CD4-positive, alpha-beta T cell treated with Interleukin-12 subunit alpha and Interleukin-12 subunit beta, for 1 hour (primary cell): ENCODE measurements around the gene WDR7.

Experiments
- DNase-seq: peaks from one replicate; pipeline ENCODE4 v3.0.0-alpha.2; 2020

The WDR7 gene

DNA sequence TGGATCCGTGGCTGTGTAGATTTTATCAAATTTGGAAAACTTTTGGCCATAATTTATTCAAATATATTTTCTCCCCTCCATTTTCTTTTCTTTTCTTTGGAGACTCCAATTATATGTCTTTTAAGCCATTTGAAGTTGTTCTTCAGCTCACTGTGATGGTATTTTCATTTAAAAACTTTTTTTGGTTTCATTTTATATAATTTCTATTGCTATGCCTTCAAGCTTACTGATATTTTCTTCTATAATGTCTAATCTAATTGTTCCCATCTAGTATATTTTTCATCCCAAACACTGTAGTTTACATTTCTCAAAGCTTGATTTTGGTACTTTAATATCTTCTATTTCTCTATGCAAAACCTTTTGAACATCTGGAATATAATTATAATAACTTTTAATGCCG is 72.5 kb downstream of the WDR7 start:
- DNase-seq: no peak

DNA sequence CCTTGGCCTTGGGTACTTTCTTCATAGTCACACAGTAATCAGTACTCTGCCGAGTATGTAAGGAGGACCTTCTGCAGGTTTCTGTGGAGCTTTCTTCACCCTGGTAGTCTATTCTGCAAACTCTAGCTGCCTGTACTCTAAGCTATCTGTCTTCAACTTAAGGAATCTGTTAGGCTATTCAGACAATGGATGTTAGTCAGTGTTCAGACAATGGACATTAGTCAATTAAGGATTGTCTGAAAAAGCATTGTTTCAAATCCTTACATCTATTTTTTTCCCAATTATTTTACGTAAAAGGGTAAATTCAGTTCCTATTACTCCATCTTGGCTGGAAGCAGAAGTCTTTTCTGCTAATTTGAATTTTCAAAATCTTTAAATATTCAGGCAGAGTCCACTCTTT is 75.7 kb downstream of the WDR7 start:
- DNase-seq: no peak

DNA sequence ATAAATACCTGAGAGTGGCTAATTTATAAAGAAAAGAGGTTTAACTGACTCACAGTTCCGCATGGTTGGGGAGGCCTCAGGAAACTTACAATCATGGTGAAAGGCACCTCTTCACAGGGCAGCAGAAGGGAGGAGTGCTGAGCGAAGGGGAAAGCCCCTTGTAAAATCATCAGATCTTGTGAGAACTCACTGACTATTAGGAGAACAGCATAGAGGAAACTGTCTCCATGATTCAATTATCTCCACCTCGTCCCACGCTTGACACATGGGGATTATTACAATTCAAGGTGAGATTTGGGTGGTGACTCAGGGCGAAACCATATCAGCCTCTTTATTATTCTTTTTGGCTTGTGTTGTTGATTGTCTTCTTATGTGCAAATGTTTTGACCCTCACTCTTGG is 76.2 kb downstream of the WDR7 start:
- no peak for DNase-seq

DNA sequence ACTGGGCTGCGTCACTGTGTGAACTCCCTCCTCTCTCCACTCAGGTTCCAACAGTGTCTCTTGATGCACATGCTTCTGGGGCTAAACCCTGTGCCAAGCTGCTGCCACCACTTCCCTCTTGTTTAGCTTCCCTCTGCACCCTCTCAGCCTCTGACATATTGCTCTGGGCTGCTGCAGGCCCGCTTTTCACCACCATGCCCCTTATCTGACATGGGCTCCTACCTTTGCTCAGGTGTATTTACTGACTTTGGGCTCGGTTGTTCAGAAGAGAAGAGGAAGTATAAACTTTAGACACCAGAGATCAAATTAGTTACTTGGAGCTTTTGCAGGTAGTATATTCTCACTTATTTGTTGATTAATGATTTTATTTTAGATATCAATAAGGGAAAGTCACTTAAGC is 77.6 kb downstream of the WDR7 start:
- no peak for DNase-seq

DNA sequence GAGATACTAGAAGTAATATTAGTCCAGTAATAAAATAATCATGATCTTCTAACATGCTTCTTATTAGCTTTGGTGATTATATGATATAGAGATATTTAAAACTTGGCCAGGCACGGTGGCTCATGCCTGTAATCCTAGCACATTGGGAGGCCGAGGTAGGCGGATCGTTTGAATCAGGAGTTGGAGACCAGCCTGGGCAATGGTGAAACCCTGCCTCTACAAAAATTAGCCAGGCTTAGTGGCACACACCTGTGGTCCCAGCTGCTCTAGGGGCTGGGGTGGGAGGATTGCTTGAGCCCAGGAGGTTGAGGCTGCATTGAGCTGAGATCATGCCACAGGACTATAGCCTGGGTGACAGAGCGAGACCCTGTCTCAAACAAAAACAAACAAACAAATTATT is 87.0 kb downstream of the WDR7 start:
- no peak for DNase-seq

DNA sequence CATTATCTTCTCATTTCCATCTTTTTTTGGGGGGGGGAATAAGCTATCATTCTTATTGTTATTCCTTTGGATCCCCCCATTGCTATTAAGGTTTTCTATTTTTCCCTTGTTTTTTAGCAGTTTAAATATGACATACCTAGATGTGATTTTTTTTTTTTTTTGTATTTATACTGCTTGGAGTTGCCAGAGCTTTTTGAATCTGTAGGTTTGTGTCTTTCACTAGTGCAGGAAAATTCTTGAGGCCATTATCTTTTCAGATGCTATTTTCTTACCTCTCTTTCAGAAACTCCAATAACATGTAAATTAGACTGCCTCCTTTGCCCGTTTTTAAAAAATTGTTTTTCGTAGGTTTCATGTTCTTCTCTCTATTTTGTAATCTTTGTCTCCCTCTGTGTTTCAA is 88.6 kb downstream of the WDR7 start:
- no peak for DNase-seq

DNA sequence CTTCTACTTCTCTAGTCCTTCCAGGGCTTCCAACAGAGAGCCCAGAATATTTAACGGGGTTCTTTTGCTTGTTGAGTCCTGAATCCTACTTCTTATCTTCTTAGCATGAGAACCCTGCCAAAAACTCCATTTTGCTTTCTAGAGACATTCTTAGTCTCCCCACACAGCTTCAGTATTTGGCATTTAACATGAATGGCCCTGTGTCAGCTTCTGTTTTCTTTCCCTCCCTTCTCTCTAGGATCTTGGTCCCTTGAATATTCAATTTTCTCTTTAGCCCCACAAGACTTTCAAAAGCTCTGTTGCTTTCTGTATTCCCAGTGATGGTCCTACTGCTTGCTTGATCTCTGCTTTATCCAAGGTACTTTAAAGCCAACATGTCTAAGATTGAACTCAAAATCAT is 89.5 kb downstream of the WDR7 start:
- no peak for DNase-seq

DNA sequence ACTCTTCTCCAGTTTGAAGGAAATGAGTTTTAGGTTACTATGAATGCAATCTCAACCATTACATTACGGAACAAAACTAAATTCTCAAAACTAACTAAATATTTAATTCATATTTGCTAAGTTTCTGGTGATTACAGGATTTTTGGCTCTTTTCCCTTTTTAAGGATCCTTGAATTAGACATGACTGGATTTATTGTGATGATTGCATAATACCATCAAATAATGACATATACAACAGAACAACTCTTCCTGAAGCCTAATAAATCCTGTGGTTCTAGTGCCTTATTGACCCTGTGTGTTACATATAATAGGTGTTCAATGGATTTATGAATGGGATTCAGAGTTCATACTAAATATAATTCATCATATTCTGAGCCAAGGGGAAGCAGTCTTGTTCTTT is 90.5 kb downstream of the WDR7 start:
- DNase-seq: no peak

DNA sequence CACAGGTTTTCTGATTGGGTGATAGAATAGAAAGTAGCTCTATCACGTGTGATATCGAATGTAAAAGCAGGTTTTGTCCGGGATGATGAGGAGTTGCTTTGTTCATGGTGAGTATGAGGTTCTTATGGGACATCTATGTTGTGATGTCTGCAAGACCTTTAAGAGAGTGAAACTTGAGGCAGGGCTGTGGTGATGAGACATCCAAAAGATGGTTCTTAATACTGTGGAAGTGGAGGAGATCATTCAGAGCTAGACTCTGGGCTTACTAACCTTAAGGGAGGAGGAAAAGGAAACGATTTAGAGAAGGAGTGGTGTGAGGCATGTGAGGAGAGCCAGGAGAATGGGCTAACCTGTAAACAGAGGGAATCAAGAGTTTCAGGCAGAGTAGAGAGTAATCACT is 92.0 kb downstream of the WDR7 start:
- DNase-seq: no peak

DNA sequence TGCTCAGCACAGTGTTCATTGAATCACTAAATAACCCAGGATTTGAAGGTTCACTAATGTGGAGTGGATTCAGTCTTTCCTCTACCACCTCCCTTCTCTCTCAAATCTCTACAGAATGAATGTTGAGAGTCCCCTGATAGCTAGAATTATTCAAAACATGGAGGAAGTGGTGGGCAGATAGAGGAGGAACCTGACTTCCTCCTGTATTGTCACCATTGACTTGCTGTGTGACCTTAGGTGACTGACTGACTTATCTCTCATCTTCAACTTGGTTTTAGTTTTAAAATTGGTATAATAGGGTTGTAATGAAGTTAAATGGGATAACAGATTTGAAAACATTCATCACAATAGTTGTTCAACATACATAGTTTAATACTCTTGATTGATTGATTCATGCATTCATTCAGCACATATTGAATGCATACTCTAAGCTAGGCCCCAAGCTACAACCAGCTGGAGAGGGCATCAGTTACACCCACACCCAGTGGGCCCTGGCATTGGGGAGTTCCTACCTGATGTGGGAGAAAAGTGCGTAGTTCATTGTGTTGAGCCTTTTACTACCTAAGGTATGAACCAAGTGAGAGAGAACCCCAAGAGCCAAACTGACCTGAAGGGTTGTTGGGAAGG is 96.0 kb downstream of the WDR7 start:
- DNase-seq: no peak

DNA sequence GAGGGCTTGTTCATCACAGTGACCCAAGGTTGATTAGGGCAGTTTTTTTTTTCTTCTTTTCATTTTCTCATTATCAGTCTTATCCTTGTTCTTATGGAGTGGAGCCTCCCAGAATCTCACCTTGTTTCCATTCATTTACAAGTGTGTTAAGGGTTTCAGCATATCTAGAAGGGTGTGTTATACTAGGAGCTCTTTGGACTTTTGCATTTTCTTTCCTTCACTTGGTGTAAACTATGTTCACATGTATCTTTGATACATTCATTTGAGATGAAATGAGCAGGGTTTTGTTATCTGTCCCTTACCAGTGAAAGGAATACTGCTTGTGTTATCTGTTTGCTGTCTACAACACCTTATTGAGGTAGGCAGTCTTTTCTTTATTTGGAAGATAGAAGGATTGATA is 96.7 kb downstream of the WDR7 start:
- DNase-seq: no peak

DNA sequence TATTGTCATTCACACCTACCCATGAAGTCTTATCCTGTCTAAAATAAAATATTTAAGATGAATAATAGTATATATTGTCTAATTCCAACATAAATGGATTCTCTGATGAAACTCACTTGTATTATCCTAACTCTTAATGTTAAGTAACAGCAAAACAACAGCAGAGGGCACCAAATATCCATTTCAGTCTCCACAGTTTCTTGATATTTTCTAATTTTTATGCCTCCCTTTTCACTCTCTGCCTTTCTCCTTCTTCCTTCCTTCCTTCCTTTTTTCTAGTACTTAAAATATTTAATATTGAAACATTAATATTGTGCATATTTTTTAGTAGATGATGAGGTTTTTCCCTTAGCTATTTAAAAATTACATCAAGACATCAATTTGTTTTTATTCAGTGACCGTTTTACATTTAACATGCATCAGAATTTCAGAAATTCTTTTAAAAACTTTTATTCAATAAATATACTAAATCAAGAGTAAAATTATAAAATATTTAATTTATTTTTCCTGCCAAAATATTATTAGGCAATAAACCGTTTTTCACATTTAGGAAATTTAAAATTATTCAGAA is 97.6 kb downstream of the WDR7 start:
- DNase-seq: peak; percentile 20

DNA sequence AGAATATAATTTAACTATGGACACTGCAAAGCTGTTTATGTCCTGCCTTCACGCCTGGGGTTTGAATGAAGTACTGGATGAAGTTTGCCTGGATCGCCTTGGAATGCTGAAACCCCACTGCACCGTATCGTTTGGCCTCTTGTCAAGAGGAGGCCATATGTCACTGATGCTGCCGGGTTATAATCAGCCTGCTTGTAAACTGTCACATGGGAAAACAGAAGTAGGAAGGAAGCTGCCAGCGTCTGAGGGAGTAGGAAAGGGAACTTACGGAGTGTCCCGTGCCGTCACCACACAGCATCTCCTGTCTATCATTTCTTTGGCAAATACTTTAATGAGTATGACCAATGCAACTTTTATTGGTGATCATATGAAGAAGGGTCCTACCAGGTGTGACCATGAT is 105.8 kb downstream of the WDR7 start:
- DNase-seq: no peak

DNA sequence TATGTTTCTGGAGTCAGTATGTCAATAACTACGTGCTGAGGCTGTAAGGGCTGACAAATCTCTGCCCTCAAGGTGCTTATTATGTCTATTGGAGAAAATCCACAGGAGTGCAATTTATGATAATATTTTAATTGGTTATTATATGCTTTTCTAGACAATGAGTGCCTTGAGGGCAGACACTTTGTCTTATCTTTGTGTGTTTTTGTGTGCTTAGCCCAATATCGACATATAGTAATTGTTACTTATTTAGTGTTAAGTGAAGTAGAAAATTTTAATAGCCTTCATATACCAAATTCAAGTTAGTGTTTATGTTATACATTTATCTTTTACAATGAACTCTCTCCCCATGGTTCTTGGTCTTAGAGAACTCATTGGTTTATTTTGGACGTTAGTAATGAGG is 118.9 kb downstream of the WDR7 start:
- DNase-seq: no peak

DNA sequence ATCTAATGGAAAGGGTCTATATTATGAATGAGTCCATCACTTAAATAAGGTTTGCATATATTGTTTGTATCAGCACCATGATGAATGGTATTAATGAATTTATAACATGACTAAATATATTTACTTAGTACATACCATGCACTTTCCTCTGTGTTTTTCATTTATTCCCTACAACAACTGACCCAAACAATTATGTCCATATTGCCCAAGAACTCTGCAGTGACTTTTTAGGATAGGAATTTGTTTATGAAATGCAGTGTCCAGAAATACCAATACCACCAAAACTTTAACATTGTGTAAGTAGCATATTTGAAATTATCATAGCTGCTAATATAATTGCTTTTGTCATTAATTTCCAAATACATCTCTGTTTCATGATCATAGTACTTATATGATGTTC is 119.7 kb downstream of the WDR7 start:
- no peak for DNase-seq

DNA sequence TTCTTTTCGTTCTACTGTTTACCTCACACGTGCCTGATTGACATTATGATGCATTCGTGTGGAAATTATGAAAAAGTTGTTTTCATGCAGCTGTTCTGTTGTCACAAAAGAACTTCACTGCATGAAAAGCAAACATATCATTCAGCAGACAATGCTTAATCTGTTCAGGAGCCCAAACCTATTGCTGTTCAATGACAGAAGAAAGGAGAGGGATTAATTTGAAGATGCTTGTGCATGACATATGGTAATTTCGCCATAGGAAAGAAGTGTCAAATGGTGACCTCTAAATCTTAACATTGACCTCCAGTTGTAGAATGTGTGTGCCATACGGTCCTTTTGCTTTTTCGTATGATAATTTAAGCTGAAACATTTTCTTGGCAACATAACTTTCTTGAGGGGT is 124.5 kb downstream of the WDR7 start:
- no peak for DNase-seq

DNA sequence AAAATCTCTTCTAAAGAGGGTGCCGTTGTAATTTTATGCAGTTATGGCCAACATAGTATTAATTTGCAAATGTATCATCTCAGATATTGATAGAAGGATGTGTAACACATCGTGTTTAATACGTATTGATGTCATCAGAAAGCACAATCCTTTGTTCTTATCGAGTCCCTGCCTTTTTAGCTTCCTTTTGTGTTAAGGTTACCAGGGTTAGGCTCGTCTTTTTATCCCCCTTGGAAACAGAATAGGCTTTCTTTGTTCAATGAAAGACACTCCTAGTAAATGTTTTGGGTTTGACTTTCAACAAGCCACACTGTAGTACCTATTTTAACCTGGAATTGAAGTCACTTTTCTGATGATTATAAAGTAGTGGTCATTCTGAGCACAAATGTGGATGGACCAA is 136.2 kb downstream of the WDR7 start:
- no peak for DNase-seq

DNA sequence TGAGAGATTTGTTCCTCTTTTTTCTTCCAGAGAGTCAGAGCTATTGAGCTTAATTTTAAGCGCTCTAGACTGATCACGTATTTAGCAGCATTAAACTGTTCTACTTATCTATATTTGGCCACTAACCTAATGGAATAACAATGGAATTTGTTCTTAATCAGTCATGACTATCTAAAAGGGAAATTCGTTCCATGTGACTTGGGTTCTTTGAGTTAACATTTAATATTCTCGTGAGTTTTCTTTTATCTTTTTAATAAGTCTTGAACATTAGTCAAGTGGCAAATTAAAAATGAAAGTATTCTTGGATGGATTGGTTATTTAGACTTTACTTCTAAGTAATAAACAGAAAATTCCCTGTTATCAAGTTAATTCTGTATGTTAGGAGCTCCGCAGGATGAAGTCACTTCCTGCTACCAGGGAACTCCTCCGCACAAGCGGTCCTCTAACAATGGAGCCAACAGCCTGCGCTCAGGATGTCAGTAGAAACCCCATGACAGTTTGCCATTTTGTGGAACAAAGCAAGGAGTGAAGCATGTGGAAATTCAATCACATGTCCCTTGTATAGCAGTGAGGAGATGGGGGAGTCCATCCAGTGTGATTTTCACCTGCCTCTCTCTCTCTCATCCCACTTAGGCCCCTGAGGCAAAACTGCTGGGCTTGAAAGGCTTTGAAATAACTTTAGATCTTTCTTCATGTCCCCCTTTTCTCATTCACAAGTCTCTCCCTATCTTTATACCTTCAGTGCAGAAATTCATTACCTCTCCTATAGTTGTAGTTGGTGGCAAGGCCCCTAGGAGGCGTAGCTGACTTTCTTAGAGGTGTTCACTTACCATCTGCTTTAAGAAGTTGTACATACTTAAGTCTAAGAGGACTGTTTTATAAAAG is 138.1 kb downstream of the WDR7 start:
- DNase-seq: peak; percentile 3

DNA sequence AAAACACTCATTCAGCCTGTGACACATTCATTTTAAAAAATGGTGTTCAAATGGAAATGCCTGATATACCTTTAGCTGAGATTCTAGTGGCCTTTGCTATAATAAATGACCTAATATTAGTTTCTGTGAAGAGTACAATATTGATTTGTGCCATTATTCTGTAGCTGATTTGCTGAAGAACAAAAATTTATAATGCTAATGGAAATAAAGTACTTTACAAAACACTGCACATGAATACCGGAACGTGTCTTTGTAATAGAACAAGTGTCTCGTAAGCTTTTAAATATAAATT is 138.7 kb downstream of the WDR7 start:
- no peak for DNase-seq

DNA sequence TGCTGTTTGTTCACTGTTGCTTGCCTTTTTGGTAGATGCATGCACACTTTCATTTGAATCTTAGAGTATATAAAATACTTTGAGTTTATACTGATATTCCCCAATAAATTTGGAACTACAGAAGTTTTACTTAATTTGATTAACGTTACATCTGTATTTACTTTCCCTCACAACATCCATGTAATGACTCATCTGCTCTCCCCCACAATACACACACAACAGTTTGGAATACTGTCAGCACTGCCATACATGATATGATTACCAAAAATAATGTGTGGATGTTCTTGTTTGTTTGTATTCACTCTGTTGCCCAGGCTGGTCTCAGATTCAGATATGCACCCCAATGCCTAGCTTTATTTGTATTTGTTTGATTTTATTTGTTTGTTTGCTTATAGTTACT is 144.2 kb downstream of the WDR7 start:
- DNase-seq: no peak

DNA sequence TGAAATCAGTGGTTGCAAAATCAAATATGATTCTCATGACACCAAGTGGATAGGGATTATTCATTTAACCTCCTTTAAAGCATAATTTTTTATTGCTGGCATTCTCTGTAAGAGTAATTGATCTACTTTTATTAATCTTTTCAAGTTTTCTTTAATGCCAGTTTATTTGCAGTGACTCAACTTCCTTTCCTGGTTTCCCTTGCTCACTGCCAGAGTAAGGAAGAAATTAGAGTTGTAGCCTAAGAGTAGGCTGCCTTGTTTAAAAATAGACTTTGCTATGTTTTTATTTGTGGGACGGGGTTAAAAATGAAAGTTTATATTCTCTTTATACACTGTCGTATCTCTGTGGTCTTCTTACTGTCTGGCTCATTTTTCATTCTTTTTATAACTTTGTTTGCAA is 148.6 kb downstream of the WDR7 start:
- no peak for DNase-seq

DNA sequence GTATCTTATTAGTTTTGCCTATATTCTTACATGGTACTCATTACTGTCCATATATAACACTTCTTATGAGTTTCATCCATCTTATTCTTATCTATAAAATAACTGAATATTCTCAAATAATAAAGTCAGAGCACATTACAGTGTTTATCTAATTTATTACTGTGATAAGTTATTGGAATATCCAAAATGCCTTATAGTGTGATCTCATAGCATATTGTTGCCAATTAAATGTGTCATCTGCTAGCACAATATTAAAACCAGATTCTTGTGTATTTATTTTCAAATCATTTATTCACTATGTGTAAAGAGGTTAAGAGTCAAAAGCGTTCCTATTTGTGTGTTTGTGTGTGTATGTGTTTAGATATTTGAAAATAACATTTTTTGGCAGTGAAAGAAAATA is 151.9 kb downstream of the WDR7 start:
- no peak for DNase-seq

DNA sequence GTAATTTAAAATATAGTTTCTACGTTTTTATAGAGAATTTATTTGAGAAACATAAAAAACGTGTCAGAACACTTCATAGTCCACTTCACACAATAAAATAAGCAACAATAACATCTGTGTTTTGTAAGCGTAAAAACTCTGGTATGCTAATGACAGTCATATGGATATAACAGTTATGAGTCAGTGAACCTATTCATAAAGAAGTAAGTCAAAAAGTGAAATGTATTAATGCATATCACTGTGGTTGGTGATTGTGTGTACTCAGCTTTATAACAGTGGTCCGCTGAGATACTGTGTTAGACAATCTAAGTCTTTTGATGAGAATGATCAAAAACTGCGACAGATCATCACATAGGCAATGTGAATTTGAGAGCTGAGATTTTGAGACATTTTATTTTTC is 153.2 kb downstream of the WDR7 start:
- no peak for DNase-seq

DNA sequence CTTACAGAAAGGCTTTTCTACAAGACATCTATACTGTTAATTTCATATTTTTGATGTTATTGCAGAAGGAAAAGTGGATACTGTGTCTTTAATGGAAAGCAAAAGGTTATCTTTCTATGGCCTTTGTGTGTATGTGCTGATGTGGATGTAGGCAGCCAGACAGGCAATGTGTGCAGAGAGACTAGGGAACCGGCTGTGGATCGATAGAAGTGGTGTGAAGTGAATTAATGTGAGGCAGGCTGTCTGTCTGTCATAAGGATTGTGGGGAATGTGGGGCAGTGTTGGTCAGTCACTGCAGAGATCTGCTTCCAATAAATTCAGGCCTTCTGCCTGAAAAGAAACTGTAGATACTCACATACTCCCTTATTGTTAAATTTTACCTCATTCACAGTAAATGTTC is 156.7 kb downstream of the WDR7 start:
- DNase-seq: no peak

DNA sequence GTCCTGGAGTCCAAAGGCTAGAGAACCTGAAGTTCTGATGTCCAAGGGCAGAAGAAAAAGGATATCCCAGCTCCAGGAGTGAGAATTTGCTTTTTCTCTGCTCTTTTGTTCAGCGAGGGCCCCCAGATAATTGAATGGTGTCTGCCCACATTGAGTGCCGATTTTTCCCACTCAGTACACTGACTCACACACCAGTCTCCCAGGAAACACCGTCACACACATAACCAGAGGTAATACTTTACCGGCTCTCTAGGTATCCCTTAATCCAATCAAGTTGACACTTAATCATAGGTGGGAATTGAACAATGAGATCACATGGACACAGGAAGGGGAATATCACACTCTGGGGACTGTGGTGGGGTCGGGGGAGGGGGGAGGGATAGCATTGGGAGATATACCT is 161.5 kb downstream of the WDR7 start:
- DNase-seq: no peak
